HepG2 (cell line): ENCODE data around the gene ECEL1.

Experiments
- SMAD3 ChIP-seq: sonication (generic); formaldehyde crosslinking; IDR thresholded peaks from 2 replicates; pipeline ENCODE4 v1.4.0; 2020; ENCODE audit warnings: missing genetic modification reagents
- ZFX ChIP-seq: sonication (generic); formaldehyde crosslinking; IDR thresholded peaks from 2 replicates; pipeline ENCODE4 v1.4.0; 2020; ENCODE audit warnings: mild to moderate bottlenecking, low read depth, missing genetic modification reagents, moderate library complexity
- ZNF121 ChIP-seq: sonication (generic); formaldehyde crosslinking; IDR thresholded peaks from 2 replicates; pipeline ENCODE4 v1.5.0; 2020; ENCODE audit warnings: mild to moderate bottlenecking, missing genetic modification reagents
- ZNF354B ChIP-seq: sonication (generic); formaldehyde crosslinking; IDR thresholded peaks from 2 replicates; pipeline ENCODE4 v1.8.0; 2022; ENCODE audit warnings: mild to moderate bottlenecking, missing genetic modification reagents
- ZNF747 ChIP-seq: sonication (generic); formaldehyde crosslinking; IDR thresholded peaks from 2 replicates; pipeline ENCODE4 v1.8.1; 2023; ENCODE audit warnings: missing genetic modification reagents, mild to moderate bottlenecking, borderline replicate concordance
- ZNF777 ChIP-seq: sonication (generic); formaldehyde crosslinking; IDR thresholded peaks from 2 replicates; pipeline ENCODE4 v1.4.0; 2020; ENCODE audit warnings: missing genetic modification reagents

DNA sequence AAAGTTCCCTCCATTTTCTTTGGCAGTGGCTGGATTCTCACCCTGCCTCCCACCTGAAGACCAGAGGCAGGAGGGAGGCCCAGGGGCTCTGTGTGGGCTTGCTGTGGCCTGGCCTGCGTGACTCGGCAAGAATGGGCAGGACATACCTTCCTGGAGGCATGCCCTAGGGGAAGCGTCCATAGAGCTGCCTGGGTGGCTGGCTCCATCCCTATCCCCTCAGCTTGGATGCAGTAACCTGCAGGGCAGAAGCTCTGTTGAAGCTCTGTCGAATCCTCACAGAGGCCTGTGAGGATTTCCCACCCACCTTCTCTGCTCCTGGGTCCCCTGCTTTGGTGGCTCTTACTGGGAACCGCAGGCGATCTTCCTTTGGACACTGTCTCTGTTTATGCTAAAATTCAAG, 31.2 kb upstream of the ECEL1 start:
- TF ChIP-seq ZFX (CRISPR knock-in tag) (no peak), SMAD3 (no peak), ZNF747 (CRISPR knock-in tag) (no peak), ZNF777 (CRISPR knock-in tag) (no peak), ZNF121 (no peak), ZNF354B (CRISPR knock-in tag) (no peak)
